Adrenal gland (tissue), 5 donors: ENCODE data around the gene RPS23.

ENCODE experiments used
- POLR2A ChIP-seq, 2 donors: fragments of 450-650 bp; IDR thresholded peaks; one replicate each; pipeline ENCODE4 v1.6.1; 2017; ENCODE audit warnings: antibody characterized with exemption in 2 of 2, mild to moderate bottlenecking in 2 of 2, moderate library complexity in 1 of 2
- TF ChIP-seq, protein P1 (sequence below), 6 experiments: fragments of 450-650 bp in 4 of 6; fragments of 200-600 bp in 2 of 6; sonication (generic) in 1 of 6; IDR thresholded peaks; 1 replicate in 5 of 6; 2 replicates in 1 of 6; pipeline versions ENCODE4 v1.5.1 to v1.8.0; 2016 to 2021; ENCODE audit warnings: antibody characterized with exemption in 6 of 6, mild to moderate bottlenecking in 2 of 6, moderate library complexity in 1 of 6
- donor health status: DM: no; HTN: no; CAD: no.

DNA sequence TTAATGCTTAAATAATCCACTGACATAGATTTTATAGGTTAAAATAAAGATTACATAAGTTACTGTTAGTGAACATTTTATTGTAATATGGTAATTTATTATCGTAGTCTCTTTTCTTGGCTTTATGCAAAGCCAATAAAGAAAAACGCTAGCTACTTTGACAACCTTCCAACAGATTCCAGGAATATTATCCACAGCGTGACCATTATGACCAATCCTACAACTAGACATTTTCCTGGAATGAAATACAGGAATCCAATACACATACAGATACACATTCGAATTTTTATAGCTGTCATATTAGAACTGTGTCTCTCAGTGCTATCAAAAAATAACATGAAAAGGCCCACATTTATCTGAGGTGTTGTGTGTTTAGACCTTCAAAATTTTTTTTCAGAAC is 13.1 kb downstream of the RPS23 start:
- TF ChIP-seq, protein P1, sequence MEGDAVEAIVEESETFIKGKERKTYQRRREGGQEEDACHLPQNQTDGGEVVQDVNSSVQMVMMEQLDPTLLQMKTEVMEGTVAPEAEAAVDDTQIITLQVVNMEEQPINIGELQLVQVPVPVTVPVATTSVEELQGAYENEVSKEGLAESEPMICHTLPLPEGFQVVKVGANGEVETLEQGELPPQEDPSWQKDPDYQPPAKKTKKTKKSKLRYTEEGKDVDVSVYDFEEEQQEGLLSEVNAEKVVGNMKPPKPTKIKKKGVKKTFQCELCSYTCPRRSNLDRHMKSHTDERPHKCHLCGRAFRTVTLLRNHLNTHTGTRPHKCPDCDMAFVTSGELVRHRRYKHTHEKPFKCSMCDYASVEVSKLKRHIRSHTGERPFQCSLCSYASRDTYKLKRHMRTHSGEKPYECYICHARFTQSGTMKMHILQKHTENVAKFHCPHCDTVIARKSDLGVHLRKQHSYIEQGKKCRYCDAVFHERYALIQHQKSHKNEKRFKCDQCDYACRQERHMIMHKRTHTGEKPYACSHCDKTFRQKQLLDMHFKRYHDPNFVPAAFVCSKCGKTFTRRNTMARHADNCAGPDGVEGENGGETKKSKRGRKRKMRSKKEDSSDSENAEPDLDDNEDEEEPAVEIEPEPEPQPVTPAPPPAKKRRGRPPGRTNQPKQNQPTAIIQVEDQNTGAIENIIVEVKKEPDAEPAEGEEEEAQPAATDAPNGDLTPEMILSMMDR (IDR thresholded peaks at IDR 0.05), result no peak
- TF ChIP-seq POLR2A (IDR thresholded peaks at IDR 0.05), result no peak
